ENCODE data around the gene SERP2. TPM values are rescaled to one million over a fixed set of nuclear protein-coding genes. Genes with fewer than 3 reads are reported as not detected.

SERP2 gene
- total and polyA plus RNA-seq, 8 donors = 1.0 to 255 (median 9.3) TPM; not detected in 1

GRCh38 chr13:44420376-44421220, 47.0 kb downstream of the SERP2 start:
- intact Hi-C loops (cut with DNase I; ENCODE audit: low total_unique reads) = no loop called here
- WGBS, 5 donors = 80 to 89% (median 87%) methylated on average over 15 of the region's 15 CpGs
- H3K4me3 ChIP-seq = no peak overlapping the region
- DNase-seq = no peak
- TF ChIP-seq, protein P1, sequence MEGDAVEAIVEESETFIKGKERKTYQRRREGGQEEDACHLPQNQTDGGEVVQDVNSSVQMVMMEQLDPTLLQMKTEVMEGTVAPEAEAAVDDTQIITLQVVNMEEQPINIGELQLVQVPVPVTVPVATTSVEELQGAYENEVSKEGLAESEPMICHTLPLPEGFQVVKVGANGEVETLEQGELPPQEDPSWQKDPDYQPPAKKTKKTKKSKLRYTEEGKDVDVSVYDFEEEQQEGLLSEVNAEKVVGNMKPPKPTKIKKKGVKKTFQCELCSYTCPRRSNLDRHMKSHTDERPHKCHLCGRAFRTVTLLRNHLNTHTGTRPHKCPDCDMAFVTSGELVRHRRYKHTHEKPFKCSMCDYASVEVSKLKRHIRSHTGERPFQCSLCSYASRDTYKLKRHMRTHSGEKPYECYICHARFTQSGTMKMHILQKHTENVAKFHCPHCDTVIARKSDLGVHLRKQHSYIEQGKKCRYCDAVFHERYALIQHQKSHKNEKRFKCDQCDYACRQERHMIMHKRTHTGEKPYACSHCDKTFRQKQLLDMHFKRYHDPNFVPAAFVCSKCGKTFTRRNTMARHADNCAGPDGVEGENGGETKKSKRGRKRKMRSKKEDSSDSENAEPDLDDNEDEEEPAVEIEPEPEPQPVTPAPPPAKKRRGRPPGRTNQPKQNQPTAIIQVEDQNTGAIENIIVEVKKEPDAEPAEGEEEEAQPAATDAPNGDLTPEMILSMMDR (IDR thresholded peaks at IDR 0.05) = no peak
- TF ChIP-seq POLR2AphosphoS5 (IDR thresholded peaks at IDR 0.05) (no peak), EP300 (IDR thresholded peaks at IDR 0.05) (no peak), POLR2A (IDR thresholded peaks at IDR 0.05) (no peak)
- no peaks in the 10 kb centered on the region for H3K36me3 ChIP-seq
- no peaks in the 10 kb centered on the region for H3K9me3 ChIP-seq
- H3K4me1 ChIP-seq = no peaks in the 10 kb centered on the region
- H3K27ac ChIP-seq = no peak overlapping the region
- no peaks in the 10 kb centered on the region for H3K27me3 ChIP-seq

- Histone ChIP-seq H3K9me3 (no peaks in the 10 kb centered on the region), H3K36me3 (no peaks in the 10 kb centered on the region), H3K4me3 (no peak overlapping the region), H3K4me1 (no peaks in the 10 kb centered on the region), H3K27me3 (no peaks in the 10 kb centered on the region), H3K27ac (no peak overlapping the region)
- TF ChIP-seq POLR2A (IDR thresholded peaks at IDR 0.05) (no peak), EP300 (IDR thresholded peaks at IDR 0.05) (no peak), POLR2AphosphoS5 (IDR thresholded peaks at IDR 0.05) (no peak)
- TF ChIP-seq, protein P1 (IDR thresholded peaks at IDR 0.05) = no peak
- WGBS, 5 donors = 86 to 98% (median 91%) methylated on average over 2 of the region's 2 CpGs
- intact Hi-C loops (cut with DNase I; ENCODE audit: low total_unique reads) = no loop called here
- DNase-seq = no peak
These were observed 48.4 kb downstream of the SERP2 start for GRCh38 chr13:44421853-44422525.

- TF ChIP-seq POLR2AphosphoS5 (IDR thresholded peaks at IDR 0.05) (no peak), EP300 (IDR thresholded peaks at IDR 0.05) (no peak), POLR2A (IDR thresholded peaks at IDR 0.05) (no peak)
- TF ChIP-seq, protein P1 (IDR thresholded peaks at IDR 0.05) = no peak
- Histone ChIP-seq H3K27ac (no peak overlapping the region), H3K9me3 (no peaks in the 10 kb centered on the region), H3K36me3 (peaks cover 0 to 5% (median 0%) of the 10 kb centered on the region in 4 donors), H3K4me1 (no peaks in the 10 kb centered on the region), H3K4me3 (no peak overlapping the region), H3K27me3 (no peaks in the 10 kb centered on the region)
- WGBS, 5 donors = 69 to 79% (median 77%) methylated on average over 15 of the region's 15 CpGs
- DNase-seq = peak in 1 of 2 donors; percentile 50
- intact Hi-C loops (cut with DNase I; ENCODE audit: low total_unique reads) = no loop called here
These were observed 49.4 kb downstream of the SERP2 start for GRCh38 chr13:44422755-44423643.

DNA sequence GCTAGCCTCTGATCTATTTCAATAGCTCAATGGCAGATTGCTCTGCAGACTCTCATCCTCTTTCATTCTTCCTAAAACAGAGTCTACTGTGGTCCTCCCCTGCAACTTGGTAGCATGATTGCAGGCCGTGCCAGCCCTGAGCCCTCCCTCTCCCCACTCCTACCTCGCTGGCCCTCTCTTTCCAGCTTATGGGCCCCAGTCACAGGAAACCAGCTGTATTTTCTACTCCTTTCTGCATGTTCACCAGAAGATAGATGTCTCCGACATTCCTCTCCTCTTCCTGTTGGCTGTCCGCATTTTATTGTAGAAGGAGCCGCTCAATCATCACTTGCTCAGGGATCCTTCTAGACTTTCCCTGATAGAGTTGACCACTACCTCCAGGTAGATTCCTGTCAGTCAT, 50.2 kb downstream of the SERP2 start:
- no peak overlapping the region for H3K27ac ChIP-seq
- TF ChIP-seq POLR2A (IDR thresholded peaks at IDR 0.05) = no peak
- no peak for TF ChIP-seq POLR2AphosphoS5 (IDR thresholded peaks at IDR 0.05)
- TF ChIP-seq EP300 (IDR thresholded peaks at IDR 0.05) = no peak
- TF ChIP-seq, protein P1 (IDR thresholded peaks at IDR 0.05) = no peak
- 94 to 96% (median 96%) methylated on average over 5 of the region's 5 CpGs for WGBS, 5 donors
- no peaks in the 10 kb centered on the region for H3K9me3 ChIP-seq
- H3K27me3 ChIP-seq = no peaks in the 10 kb centered on the region
- H3K4me3 ChIP-seq = no peak overlapping the region
- H3K4me1 ChIP-seq = no peaks in the 10 kb centered on the region
- H3K36me3 ChIP-seq = peaks cover 0 to 5% (median 0%) of the 10 kb centered on the region in 4 donors
- intact Hi-C loops (cut with DNase I; ENCODE audit: low total_unique reads) = no loop called here
- DNase-seq = no peak
